ENCODE results near the gene MLH3. TPM values are rescaled to one million over a fixed set of nuclear protein-coding genes. Genes with fewer than 3 reads are reported as not detected.

The MLH3 gene
- total RNA-seq = 10 to 100 TPM; 10.4 to 21.7 (median 17.4) TPM

- Histone ChIP-seq H3K36me3 (no peaks in the 10 kb centered on the region), H3K27ac (peak within 1 kb of the TSS; percentile 81 to 91 (median 88)), H3K4me1 (peaks cover 21 to 36% of the 10 kb centered on the region in 2 donors), H3K27me3 (no peaks in the 10 kb centered on the region), H3K9me3 (no peaks in the 10 kb centered on the region), H3K4me3 (peak within 1 kb of the TSS; percentile 45 to 77 (median 60))
- TF ChIP-seq CTCF (IDR thresholded peaks at IDR 0.05 in 4 of 5, conservative IDR thresholded peaks at IDR 0.05 in 1 of 5) (no peak), POLR2A (IDR thresholded peaks at IDR 0.05) (peak; percentile 63 to 69)
- ATAC-seq (peak; percentile 85 to 87), DNase-seq (peak; percentile 63 to 77)
- in situ Hi-C loops (cut with MboI; ENCODE audit: low sequenced_read_pairs in 4 of 4) (no loop called here), intact Hi-C loops (cut with DNase I; ENCODE audit: low total_unique reads) (loop anchor here (2.0 kb wide), 1 partner anchor 14 kb away; the partner anchor contains the start of gene ACYP1)
Observed at GRCh38 chr14:75050852-75051555, at the start of gene MLH3. MLH3 (minus strand) TSS chr14:75051467; CDS start chr14:75049655, 1,812 bp downstream.

- intact Hi-C loops (cut with DNase I; ENCODE audit: low total_unique reads) = no loop called here
- Histone ChIP-seq H3K9me3 (no peaks in the 10 kb centered on the region), H3K4me3 (no peak overlapping the region), H3K36me3 (peaks cover 0 to 71% of the 10 kb centered on the region in 2 donors), H3K27me3 (no peaks in the 10 kb centered on the region), H3K4me1 (peaks cover 30 to 31% of the 10 kb centered on the region in 2 donors), H3K27ac (peak overlapping the region; percentile 71 to 84 (median 79))
- DNase-seq (no peak), ATAC-seq (peak; percentile 86 to 88)
- TF ChIP-seq POLR2A (IDR thresholded peaks at IDR 0.05) = no peak
- no peak for TF ChIP-seq CTCF (IDR thresholded peaks at IDR 0.05 in 4 of 5, conservative IDR thresholded peaks at IDR 0.05 in 1 of 5)
- in situ Hi-C loops (cut with MboI; ENCODE audit: low sequenced_read_pairs in 4 of 4) = loop anchor here in 2 of 4 donors (25.0 kb wide), 1 partner anchor 161 kb away; no protein-coding TSS in a partner anchor
Observed at GRCh38 chr14:75098682-75099081, 47.4 kb upstream of the MLH3 start.

- Histone ChIP-seq H3K9me3 (no peaks in the 10 kb centered on the region), H3K27me3 (no peaks in the 10 kb centered on the region), H3K4me1 (peaks cover 30 to 31% of the 10 kb centered on the region in 2 donors), H3K4me3 (no peak overlapping the region), H3K36me3 (peaks cover 0 to 70% of the 10 kb centered on the region in 2 donors), H3K27ac (peak overlapping the region; percentile 71 to 84 (median 79))
- no peak for TF ChIP-seq CTCF (IDR thresholded peaks at IDR 0.05 in 4 of 5, conservative IDR thresholded peaks at IDR 0.05 in 1 of 5)
- TF ChIP-seq POLR2A (IDR thresholded peaks at IDR 0.05) = no peak
- in situ Hi-C loops (cut with MboI; ENCODE audit: low sequenced_read_pairs in 4 of 4) (loop anchor here in 2 of 4 donors (25.0 kb wide), 1 partner anchor 161 kb away; no protein-coding TSS in a partner anchor), intact Hi-C loops (cut with DNase I; ENCODE audit: low total_unique reads) (no loop called here)
- peak in 1 of 2 donors; percentile 35 for ATAC-seq
- no peak for DNase-seq
Observed at GRCh38 chr14:75098212-75098611, 46.9 kb upstream of the MLH3 start.

GRCh38 chr14:75096959-75097358 is 45.7 kb upstream of the MLH3 start:
- ATAC-seq (peak; percentile 45 to 79), DNase-seq (peak; percentile 5 to 69)
- TF ChIP-seq CTCF (IDR thresholded peaks at IDR 0.05 in 4 of 5, conservative IDR thresholded peaks at IDR 0.05 in 1 of 5) = no peak
- TF ChIP-seq POLR2A (IDR thresholded peaks at IDR 0.05) = no peak
- Histone ChIP-seq H3K27me3 (no peaks in the 10 kb centered on the region), H3K36me3 (peaks cover 0 to 72% of the 10 kb centered on the region in 2 donors), H3K27ac (peak overlapping the region; percentile 71 to 84 (median 79)), H3K4me3 (no peak overlapping the region), H3K9me3 (no peaks in the 10 kb centered on the region), H3K4me1 (peaks cover 31 to 34% of the 10 kb centered on the region in 2 donors)
- intact Hi-C loops (cut with DNase I; ENCODE audit: low total_unique reads) (no loop called here), in situ Hi-C loops (cut with MboI; ENCODE audit: low sequenced_read_pairs in 4 of 4) (loop anchor here in 2 of 4 donors (25.0 kb wide), 1 partner anchor 160 kb away; no protein-coding TSS in a partner anchor)
